Epithelial cell of prostate (primary cell): Measurements from ENCODE around the gene C19orf38.
"Not testable (repeated sequence)": the region's sequence is repeated elsewhere in the genome, so short reads cannot be mapped to it uniquely, and the experiment has no call there.

Source experiments
- DNase-seq: peaks from one replicate; pipeline ENCODE4 v3.0.0-alpha.2; 2011; ENCODE audit warnings: low read depth, low spot score
- H3K27ac ChIP-seq: fragments of 450-650 bp; 2 replicates; pipeline ENCODE4 v1.5.1; 2017; ENCODE audit warnings: mild to moderate bottlenecking

The C19orf38 gene

DNA sequence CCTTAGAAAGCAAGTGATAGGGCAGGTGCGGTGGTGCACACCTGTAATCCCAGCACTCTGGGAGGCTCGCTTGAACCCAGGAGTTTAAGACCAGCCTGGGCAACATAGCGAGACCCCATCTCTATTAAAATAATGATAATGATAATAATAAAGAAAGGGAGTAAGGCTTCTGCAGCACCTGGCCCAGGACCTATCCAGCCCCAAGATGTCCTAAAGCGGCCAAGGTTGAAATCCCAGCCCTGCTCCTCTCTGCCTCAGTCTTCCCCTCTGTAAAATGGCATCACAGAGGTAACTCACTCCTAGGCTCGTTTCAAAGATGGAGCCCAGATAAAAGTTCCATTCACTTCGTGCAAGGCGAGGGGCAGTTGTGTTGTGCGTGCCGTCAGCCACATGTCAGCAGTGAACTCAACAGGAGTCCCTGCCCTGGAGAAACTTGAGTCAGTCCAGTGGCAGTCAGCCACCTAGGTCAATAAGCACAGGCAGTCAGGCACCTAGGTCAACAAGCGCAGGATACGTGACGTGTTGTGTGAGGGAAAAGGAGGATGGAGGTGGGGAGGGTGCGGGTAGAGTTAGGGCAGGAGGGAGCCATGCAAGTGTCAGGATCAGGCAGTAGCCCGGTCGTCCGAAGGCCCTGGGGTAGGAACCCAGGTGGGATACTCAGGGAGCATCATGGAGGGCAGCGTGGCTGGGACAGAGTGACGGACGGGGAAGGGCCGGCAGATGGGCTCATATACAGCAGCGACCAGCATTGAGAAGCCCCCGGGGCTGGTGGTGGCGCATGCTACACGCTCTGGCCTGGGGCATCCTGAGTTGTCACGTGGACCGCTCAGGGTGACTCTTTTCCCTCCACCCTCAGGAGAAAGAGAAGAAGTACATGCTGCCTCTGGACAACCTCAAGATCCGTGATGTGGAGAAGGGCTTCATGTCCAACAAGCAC lies 28.8 kb upstream of the C19orf38 start:
- no peak overlapping the region for H3K27ac ChIP-seq
- DNase-seq = no peak

- no peak for DNase-seq
- no peak overlapping the region for H3K27ac ChIP-seq
Measured at GRCh38 chr19:10820173-10820572, 28.0 kb upstream of the C19orf38 start.

GRCh38 chr19:10823690-10824089 lies 24.5 kb upstream of the C19orf38 start:
- no peak for DNase-seq
- H3K27ac ChIP-seq = no peak overlapping the region

GRCh38 chr19:10826231-10826630 lies 22.0 kb upstream of the C19orf38 start:
- DNase-seq = no peak
- no peak overlapping the region for H3K27ac ChIP-seq

- no peak overlapping the region for H3K27ac ChIP-seq
- DNase-seq = no peak
Measured at GRCh38 chr19:10826846-10827245, 21.4 kb upstream of the C19orf38 start.

DNA sequence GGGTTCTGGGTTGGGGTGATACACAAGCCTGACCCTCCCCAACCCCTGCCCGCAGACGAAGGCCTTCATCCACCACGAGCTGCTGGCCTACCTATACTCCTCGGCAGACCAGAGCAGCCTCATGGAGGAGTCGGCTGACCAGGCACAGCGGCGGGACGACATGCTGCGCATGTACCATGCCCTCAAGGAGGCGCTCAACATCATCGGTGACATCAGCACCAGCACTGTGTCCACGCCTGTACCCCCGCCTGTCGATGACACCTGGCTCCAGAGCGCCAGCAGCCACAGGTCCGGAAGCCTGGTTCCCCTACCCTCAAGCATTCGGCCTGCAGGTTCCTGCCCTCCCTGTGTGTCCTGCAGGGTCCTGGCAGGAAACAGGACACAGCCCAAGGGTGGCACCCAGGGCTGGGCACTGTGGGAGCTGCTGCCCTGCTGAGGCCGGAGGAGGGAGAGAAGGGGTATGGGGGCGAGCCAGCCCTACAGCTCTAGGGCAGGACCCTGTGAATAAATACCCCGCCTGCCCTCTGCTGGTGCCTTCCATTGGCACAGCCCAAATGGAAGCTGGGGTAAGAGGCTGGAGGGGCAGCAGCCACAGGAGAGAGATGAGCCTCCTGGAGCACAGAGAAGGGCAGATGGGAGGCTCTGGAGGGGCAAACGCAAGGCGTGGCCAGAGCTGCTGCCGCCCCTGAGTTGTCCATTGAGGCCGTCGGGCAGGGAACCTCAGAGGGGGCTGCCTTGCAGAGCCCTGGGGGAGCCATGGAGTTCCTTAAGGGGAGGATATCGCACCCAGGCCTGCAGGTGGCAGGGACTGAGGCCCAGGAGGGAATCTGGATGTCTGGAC lies 19.0 kb upstream of the C19orf38 start:
- DNase-seq = no peak
- no peak overlapping the region for H3K27ac ChIP-seq

GRCh38 chr19:10829967-10830366 lies 18.2 kb upstream of the C19orf38 start:
- no peak overlapping the region for H3K27ac ChIP-seq

DNA sequence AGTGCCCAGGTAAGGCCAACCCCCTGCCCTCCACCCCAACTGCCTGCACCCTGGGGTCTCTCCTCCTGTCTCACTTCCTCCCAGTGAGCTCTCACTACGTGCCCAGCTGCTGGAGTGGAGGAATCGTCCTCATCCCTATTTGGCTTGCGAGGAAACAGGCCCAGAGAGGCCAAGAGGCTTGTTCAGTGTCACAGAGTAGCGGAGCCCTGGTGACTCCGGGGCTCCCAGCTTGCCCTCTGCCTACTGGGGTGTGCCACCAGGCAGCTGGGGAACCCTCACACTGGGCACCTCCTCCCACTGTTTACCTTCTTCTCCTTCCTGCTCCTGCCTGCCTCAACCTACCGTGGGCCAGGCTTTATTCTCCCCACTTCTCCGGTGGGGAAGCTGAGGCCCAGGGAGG lies 17.8 kb upstream of the C19orf38 start:
- no peak for DNase-seq
- no peak overlapping the region for H3K27ac ChIP-seq

More at GRCh38 chr19:10829967-10830366, 18.2 kb upstream of the C19orf38 start:
- no peak for DNase-seq

- DNase-seq = no peak
- no peak overlapping the region for H3K27ac ChIP-seq
Measured at GRCh38 chr19:10830931-10831779, 17.1 kb upstream of the C19orf38 start.

- no peak overlapping the region for H3K27ac ChIP-seq
- no peak for DNase-seq
Measured at GRCh38 chr19:10831987-10832938, 16.0 kb upstream of the C19orf38 start.

GRCh38 chr19:10832939-10833296 lies 15.3 kb upstream of the C19orf38 start:
- H3K27ac ChIP-seq = no peak overlapping the region

DNA sequence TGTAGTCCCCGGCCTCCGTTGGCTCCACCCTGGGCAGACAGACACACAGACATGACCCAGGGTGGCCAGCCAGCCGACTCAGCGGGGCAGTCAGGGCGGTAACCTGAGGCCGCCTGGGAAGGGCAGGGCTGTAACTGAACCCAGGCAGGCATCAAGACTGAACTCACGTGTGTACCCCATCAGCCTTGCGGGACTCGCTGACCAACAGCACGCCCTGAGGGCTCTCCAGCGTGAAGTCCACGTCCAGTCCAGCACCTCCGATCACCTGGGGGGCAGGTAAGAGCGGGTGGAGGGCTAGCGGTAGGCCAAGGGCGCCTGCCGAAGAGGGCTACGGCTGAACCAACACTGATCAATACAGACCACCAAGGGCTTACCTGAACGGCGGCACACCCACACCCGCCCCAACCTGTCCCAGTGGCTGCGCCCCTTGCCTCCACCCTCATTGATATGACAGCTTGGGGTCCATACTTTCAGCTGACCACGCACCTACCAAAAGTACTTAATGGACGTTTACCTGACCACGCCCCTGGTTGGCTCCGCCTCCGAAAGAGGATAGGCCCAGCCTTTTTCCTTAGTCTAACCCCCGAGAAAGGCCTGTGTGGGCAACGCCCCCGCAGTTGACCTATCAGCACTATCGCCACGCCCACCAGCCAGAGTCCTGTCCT lies 13.0 kb upstream of the C19orf38 start:
- H3K27ac ChIP-seq = peak overlapping the region; percentile 94
- no peak for DNase-seq

More at GRCh38 chr19:10832939-10833296, 15.3 kb upstream of the C19orf38 start:
- DNase-seq = no peak

GRCh38 chr19:10835754-10836478 lies 12.3 kb upstream of the C19orf38 start, which contains the start of gene TMED1:
Gene TMED1 (minus strand): TSS chr19:10836212. CDS start chr19:10836191, 21 bp downstream.
- peak; percentile 94 for DNase-seq
- H3K27ac ChIP-seq = peak within 1 kb of the TSS; percentile 94

GRCh38 chr19:10836479-10837330 lies 11.5 kb upstream of the C19orf38 start:
- DNase-seq = no peak
- peak overlapping the region; percentile 94 for H3K27ac ChIP-seq

DNA sequence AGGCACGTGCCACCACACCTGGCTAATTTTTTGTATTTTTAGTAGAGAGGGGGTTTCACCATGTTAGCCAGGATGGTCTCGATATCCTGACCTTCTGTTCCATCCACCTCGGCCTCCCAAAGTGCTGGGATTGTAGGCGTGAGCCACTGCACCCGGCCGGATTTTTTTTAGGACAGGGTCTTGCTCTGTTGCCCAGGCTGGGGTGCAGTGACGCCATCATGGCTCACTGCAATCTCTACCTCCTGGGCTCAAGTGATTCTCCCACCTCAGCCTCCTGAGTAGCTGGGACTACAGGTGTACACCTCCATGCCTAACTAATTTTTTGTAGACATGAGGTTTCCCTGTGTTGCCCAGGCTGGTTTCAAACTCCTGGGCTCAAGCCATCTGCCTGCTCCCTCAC lies 10.6 kb upstream of the C19orf38 start:
- not testable (repeated sequence) for DNase-seq

GRCh38 chr19:10838377-10838776 lies 9.8 kb upstream of the C19orf38 start:
- H3K27ac ChIP-seq = no peak overlapping the region
- DNase-seq = no peak

More for the DNA sequence above, 10.6 kb upstream of the C19orf38 start:
- not testable (repeated sequence) for H3K27ac ChIP-seq
